ENCODE data around the gene PARM1. TPM values are rescaled to one million over a fixed set of nuclear protein-coding genes. Genes with fewer than 3 reads are reported as not detected.

PARM1 gene
- polyA plus RNA-seq, 1 of the 3 experiments (the other 2 are of a cell fraction): not detected

- WGBS (ENCODE audit: low lambda C conversion rate): 10% methylated on average over 3 of the region's 3 CpGs
- no peak overlapping the region for H3K27ac ChIP-seq (ENCODE audit: low read depth in 2 of 2, low read length in 1 of 2)
- CTCF ChIA-PET: no interaction called here
- no peaks in the 10 kb centered on the region for H3K36me3 ChIP-seq (replicated peaks in 1 of 2; ENCODE audit: control insufficient read depth in 1 of 2, insufficient read depth in 2 of 2, low read length in 1 of 2)
- POLR2A ChIA-PET: no interaction called here
- H3K9ac ChIP-seq: no peak overlapping the region
- H4K20me1 ChIP-seq (ENCODE audit: insufficient read depth): no peaks in the 10 kb centered on the region
- H3K4me1 ChIP-seq (ENCODE audit: control insufficient read depth in 1 of 2, insufficient read depth in 2 of 2, low read depth in 1 of 2, low read length in 1 of 2): no peaks in the 10 kb centered on the region
- H3K79me2 ChIP-seq (ENCODE audit: insufficient read depth): no peaks in the 10 kb centered on the region
- no peak overlapping the region for H3K4me2 ChIP-seq
- no peaks in the 10 kb centered on the region for H3K9me3 ChIP-seq
- TF ChIP-seq FOSL2 (IDR thresholded peaks at IDR 0.05; ENCODE audit: borderline replicate concordance, low read depth) (no peak), USF2 (IDR thresholded peaks at IDR 0.05; ENCODE audit: borderline replicate concordance, low read depth, low read length) (no peak), GATA2 (CRISPR knock-in tag; IDR thresholded peaks at IDR 0.05) (no peak), EP300 (IDR thresholded peaks at IDR 0.05; ENCODE audit: borderline replicate concordance in 1 of 2, low read depth in 1 of 2, low read length in 1 of 2) (no peak), POLR2AphosphoS5 (IDR thresholded peaks at IDR 0.05; ENCODE audit: low read depth, low read length) (no peak), IRF3 (IDR thresholded peaks at IDR 0.05; ENCODE audit: low read depth, low read length) (no peak), MEF2A (IDR thresholded peaks at IDR 0.05; ENCODE audit: borderline replicate concordance, low read depth) (no peak), RFX5 (IDR thresholded peaks at IDR 0.05; ENCODE audit: low read length) (no peak), RXRA (IDR thresholded peaks at IDR 0.05; ENCODE audit: borderline replicate concordance, low read depth) (no peak)
- H2AFZ ChIP-seq (ENCODE audit: low read depth): no peak overlapping the region
- peaks cover 9% of the 10 kb centered on the region; the same call in 1 of the 2 replicates for H3K27me3 ChIP-seq (ENCODE audit: insufficient read depth)
- H3K4me3 ChIP-seq (ENCODE audit: low read depth in 2 of 2, low read length in 1 of 2): no peak overlapping the region
- no peaks in the 10 kb centered on the region for H3K9me2 ChIP-seq
- DNase-seq: no peak
- no peaks in the 10 kb centered on the region for H3F3A ChIP-seq (replicated peaks; ENCODE audit: insufficient read depth)
Observed at GRCh38 chr4:75063433-75063832, 130.5 kb downstream of the PARM1 start.

- CTCF ChIA-PET: no interaction called here
- H3K9me3 ChIP-seq: no peaks in the 10 kb centered on the region
- no peaks in the 10 kb centered on the region for H3K4me1 ChIP-seq (ENCODE audit: control insufficient read depth in 1 of 2, insufficient read depth in 2 of 2, low read depth in 1 of 2, low read length in 1 of 2)
- H3F3A ChIP-seq (replicated peaks; ENCODE audit: insufficient read depth): no peaks in the 10 kb centered on the region
- no peak overlapping the region for H3K4me3 ChIP-seq (ENCODE audit: low read depth in 2 of 2, low read length in 1 of 2)
- POLR2A ChIA-PET: no interaction called here
- DNase-seq: no peak
- peaks cover 4% of the 10 kb centered on the region; the same call in 1 of the 2 replicates for H3K27me3 ChIP-seq (ENCODE audit: insufficient read depth)
- H3K9ac ChIP-seq: no peak overlapping the region
- no peak overlapping the region for H3K27ac ChIP-seq (ENCODE audit: low read depth in 2 of 2, low read length in 1 of 2)
- no peaks in the 10 kb centered on the region for H3K79me2 ChIP-seq (ENCODE audit: insufficient read depth)
- no peaks in the 10 kb centered on the region for H4K20me1 ChIP-seq (ENCODE audit: insufficient read depth)
- no peak overlapping the region for H3K4me2 ChIP-seq
- H2AFZ ChIP-seq (ENCODE audit: low read depth): no peak overlapping the region
- H3K36me3 ChIP-seq (replicated peaks in 1 of 2; ENCODE audit: control insufficient read depth in 1 of 2, insufficient read depth in 2 of 2, low read length in 1 of 2): no peaks in the 10 kb centered on the region
- H3K9me2 ChIP-seq: no peaks in the 10 kb centered on the region
- TF ChIP-seq IRF3 (IDR thresholded peaks at IDR 0.05; ENCODE audit: low read depth, low read length): no peak
- TF ChIP-seq FOXJ3 (CRISPR knock-in tag; IDR thresholded peaks at IDR 0.05): no peak
- no peak for TF ChIP-seq YY1 (IDR thresholded peaks at IDR 0.05; ENCODE audit: low read depth)
- TF ChIP-seq NFIC (IDR thresholded peaks at IDR 0.05; ENCODE audit: borderline replicate concordance): no peak
- no peak for TF ChIP-seq EZH2phosphoT487 (IDR thresholded peaks at IDR 0.05; ENCODE audit: borderline replicate concordance, low read depth)
- TF ChIP-seq PBX3 (IDR thresholded peaks at IDR 0.05): no peak
- no peak for TF ChIP-seq USF2 (IDR thresholded peaks at IDR 0.05; ENCODE audit: borderline replicate concordance, low read depth, low read length)
- TF ChIP-seq RXRA (IDR thresholded peaks at IDR 0.05; ENCODE audit: borderline replicate concordance, low read depth): no peak
- no peak for TF ChIP-seq FOSL2 (IDR thresholded peaks at IDR 0.05; ENCODE audit: borderline replicate concordance, low read depth)
- no peak for TF ChIP-seq ELF1 (IDR thresholded peaks at IDR 0.05)
- TF ChIP-seq CHD2 (IDR thresholded peaks at IDR 0.05; ENCODE audit: low read length, partially characterized antibody): no peak
- no peak for TF ChIP-seq POLR2AphosphoS5 (IDR thresholded peaks at IDR 0.05; ENCODE audit: low read depth, low read length)
- TF ChIP-seq MAX (IDR thresholded peaks at IDR 0.05; ENCODE audit: low read depth): no peak
- TF ChIP-seq TAF1 (IDR thresholded peaks at IDR 0.05; ENCODE audit: borderline replicate concordance, low read depth, low read length): no peak
- no peak for TF ChIP-seq ZBTB33 (IDR thresholded peaks at IDR 0.05; ENCODE audit: borderline replicate concordance, low read depth)
Observed at GRCh38 chr4:75065909-75066308, 133.0 kb downstream of the PARM1 start.
